SK-N-SH treated with all-trans-retinoic acid at 6 μM for 48 hours (cell line): Measurements from ENCODE around the gene SLX9.

Experiments used
- ARNTL ChIP-seq: fragments of 450-650 bp; formaldehyde crosslinking; IDR thresholded peaks from 2 replicates; pipeline ENCODE4 v1.5.0; 2020; ENCODE audit warnings: low read depth, mild to moderate bottlenecking, moderate library complexity, borderline replicate concordance
- PPARA ChIP-seq: fragments of 250-450 bp; sonication (Bioruptor Pico); IDR thresholded peaks from 2 replicates; pipeline ENCODE4 v1.5.0; 2020; ENCODE audit warnings: mild to moderate bottlenecking, borderline replicate concordance
- ZFP3 ChIP-seq: fragments of 250-450 bp; sonication (Bioruptor Pico); IDR thresholded peaks from 2 replicates; pipeline ENCODE4 v1.5.0; 2020; ENCODE audit warnings: mild to moderate bottlenecking, moderate library complexity
- TF ChIP-seq, protein P1 (sequence below): fragments of 250-450 bp; sonication (Bioruptor Pico); IDR thresholded peaks from 2 replicates; pipeline ENCODE4 v1.8.0; 2020; ENCODE audit warnings: mild to moderate bottlenecking, moderate library complexity, borderline replicate concordance
- TF ChIP-seq, protein P2 (sequence below): fragments of 250-450 bp; sonication (Bioruptor Pico); IDR thresholded peaks from 2 replicates; pipeline ENCODE4 v1.8.0; 2021; ENCODE audit warnings: low read depth, mild to moderate bottlenecking, moderate library complexity, borderline replicate concordance
- TF ChIP-seq, protein P3 (sequence below): fragments of 250-450 bp; sonication (Bioruptor Pico); IDR thresholded peaks from 2 replicates; pipeline ENCODE4 v1.5.1; 2020; ENCODE audit warnings: low read depth, mild to moderate bottlenecking, moderate library complexity

DNA sequence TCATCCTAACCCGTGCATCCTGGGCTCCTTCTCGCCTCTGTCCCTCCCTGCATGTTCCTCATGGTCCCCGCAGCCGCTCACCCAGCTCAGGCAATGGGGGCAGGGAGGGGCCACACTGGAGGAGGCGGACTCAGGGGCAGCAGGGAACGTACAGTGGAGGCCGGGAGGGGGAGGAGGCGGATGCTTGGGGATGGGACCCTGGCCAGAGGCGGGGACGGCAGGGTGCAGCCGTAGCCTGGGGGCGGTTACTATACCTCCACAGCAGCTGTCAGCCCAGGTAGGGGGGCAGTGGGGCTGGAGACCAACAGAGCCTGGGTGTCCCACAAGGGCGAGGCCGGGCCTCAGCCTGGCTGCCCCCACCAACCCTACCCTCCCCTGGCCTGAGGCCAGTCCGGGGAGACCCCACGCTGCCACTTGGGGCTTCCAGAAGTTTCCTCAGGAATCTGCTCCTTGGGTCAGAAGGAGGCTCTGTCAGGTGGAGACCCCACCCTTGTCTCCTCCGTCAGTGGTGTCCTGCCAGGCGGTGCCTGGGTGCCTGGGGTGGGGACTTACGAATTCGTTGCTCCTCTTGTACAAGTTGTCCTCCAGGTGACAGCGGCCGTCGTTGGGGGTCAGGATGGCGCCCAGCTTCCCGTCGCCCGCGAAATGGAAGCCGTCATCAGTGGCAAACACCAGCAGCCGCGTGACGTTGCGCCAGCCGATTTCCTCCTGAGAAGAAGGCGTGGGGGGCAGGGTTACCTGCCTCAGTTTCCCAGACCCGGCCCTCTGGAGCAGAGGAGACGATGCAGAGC is 39.9 kb upstream of the SLX9 start:
- no peak for TF ChIP-seq PPARA (CRISPR knock-in tag)
- TF ChIP-seq, protein P1, sequence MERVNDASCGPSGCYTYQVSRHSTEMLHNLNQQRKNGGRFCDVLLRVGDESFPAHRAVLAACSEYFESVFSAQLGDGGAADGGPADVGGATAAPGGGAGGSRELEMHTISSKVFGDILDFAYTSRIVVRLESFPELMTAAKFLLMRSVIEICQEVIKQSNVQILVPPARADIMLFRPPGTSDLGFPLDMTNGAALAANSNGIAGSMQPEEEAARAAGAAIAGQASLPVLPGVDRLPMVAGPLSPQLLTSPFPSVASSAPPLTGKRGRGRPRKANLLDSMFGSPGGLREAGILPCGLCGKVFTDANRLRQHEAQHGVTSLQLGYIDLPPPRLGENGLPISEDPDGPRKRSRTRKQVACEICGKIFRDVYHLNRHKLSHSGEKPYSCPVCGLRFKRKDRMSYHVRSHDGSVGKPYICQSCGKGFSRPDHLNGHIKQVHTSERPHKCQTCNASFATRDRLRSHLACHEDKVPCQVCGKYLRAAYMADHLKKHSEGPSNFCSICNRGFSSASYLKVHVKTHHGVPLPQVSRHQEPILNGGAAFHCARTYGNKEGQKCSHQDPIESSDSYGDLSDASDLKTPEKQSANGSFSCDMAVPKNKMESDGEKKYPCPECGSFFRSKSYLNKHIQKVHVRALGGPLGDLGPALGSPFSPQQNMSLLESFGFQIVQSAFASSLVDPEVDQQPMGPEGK (CRISPR knock-in tag): no peak
- TF ChIP-seq, protein P2, sequence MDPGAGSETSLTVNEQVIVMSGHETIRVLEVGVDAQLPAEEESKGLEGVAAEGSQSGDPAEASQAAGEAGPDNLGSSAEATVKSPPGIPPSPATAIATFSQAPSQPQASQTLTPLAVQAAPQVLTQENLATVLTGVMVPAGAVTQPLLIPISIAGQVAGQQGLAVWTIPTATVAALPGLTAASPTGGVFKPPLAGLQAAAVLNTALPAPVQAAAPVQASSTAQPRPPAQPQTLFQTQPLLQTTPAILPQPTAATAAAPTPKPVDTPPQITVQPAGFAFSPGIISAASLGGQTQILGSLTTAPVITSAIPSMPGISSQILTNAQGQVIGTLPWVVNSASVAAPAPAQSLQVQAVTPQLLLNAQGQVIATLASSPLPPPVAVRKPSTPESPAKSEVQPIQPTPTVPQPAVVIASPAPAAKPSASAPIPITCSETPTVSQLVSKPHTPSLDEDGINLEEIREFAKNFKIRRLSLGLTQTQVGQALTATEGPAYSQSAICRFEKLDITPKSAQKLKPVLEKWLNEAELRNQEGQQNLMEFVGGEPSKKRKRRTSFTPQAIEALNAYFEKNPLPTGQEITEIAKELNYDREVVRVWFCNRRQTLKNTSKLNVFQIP (CRISPR knock-in tag): no peak
- TF ChIP-seq, protein P3, sequence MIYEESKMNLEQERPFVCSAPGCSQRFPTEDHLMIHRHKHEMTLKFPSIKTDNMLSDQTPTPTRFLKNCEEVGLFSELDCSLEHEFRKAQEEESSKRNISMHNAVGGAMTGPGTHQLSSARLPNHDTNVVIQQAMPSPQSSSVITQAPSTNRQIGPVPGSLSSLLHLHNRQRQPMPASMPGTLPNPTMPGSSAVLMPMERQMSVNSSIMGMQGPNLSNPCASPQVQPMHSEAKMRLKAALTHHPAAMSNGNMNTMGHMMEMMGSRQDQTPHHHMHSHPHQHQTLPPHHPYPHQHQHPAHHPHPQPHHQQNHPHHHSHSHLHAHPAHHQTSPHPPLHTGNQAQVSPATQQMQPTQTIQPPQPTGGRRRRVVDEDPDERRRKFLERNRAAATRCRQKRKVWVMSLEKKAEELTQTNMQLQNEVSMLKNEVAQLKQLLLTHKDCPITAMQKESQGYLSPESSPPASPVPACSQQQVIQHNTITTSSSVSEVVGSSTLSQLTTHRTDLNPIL (CRISPR knock-in tag): no peak
- no peak for TF ChIP-seq ARNTL
- no peak for TF ChIP-seq ZFP3 (CRISPR knock-in tag)
